GM12878 (cell line): ENCODE measurements around the gene MAGI2. TPM values are rescaled to one million over a fixed set of nuclear protein-coding genes. Genes with fewer than 3 reads are reported as not detected.

Experiments
- ATAC-seq: fragments of 200-7000 bp; cut with Tn5 transposase; 3 replicates; pipeline ENCODE4 v1.9.1; 2020; ENCODE audit warnings: mild to moderate bottlenecking, moderate library complexity
- BruUV-seq: library from RNA; stranded (reverse); fragments of 400-500 nt; replicated peaks from 2 replicates; lab custom pipeline; 2021; lab: Mats Ljungman, UMichigan
- CTCF ChIA-PET: fragments of 300-600 bp; sonication (Branson Sonifier 250); formaldehyde crosslinking; extraction: SDS; loops from one replicate; lab custom pipeline; 2021; ENCODE audit warnings: inconsistent platforms; lab: Yijun Ruan, JAX
- POLR2A ChIA-PET: fragments of 350-600 bp; formaldehyde crosslinking; extraction: SDS; loops from one replicate; lab custom pipeline; 2021; ENCODE audit warnings: inconsistent platforms; lab: Charles Lee
- RAD21 ChIA-PET: fragments of 300-600 bp; sonication (Branson Sonifier 250); formaldehyde crosslinking; loops from one replicate; lab custom pipeline; 2023; ENCODE audit warnings: antibody characterized with exemption; ENCODE audit not compliant: unreplicated experiment; lab: Charles Lee
- SMC1A ChIA-PET: fragments of 300-600 bp; sonication (Branson Sonifier 250); formaldehyde crosslinking; loops from one replicate; lab custom pipeline; 2023; ENCODE audit not compliant: unreplicated experiment, uncharacterized antibody; lab: Charles Lee
- DNase-seq: peaks from one replicate; pipeline ENCODE4 v3.0.0-alpha.2; 2011; ENCODE audit warnings: low read depth, low spot score
- FAIRE-seq: peaks from 3 replicates; lab custom pipeline; 2011; peaks lifted over from hg19 to GRCh38; lab: Jason Lieb, UNC
- H2AFZ ChIP-seq: 2 replicates; pipeline ENCODE4 v1.6.0; 2011; ENCODE audit warnings: low read depth, low read length, control low read depth; ENCODE audit not compliant: control insufficient read depth
- H3K27ac ChIP-seq: 2 replicates; pipeline ENCODE4 v1.5.1; 2011; ENCODE audit warnings: control low read depth; ENCODE audit not compliant: control insufficient read depth, insufficient read depth
- H3K27me3 ChIP-seq, 2 experiments: replicated peaks in 1 of 2; 2 replicates each; pipeline versions ENCODE4 v1.6.0 to v1.6.1; 2011; ENCODE audit warnings: low read length in 1 of 2; ENCODE audit not compliant: control insufficient read depth in 2 of 2, insufficient read depth in 2 of 2
- H3K36me3 ChIP-seq, 2 experiments: 2 replicates each; pipeline ENCODE4 v1.5.1; 2011; ENCODE audit warnings: low read length in 1 of 2; ENCODE audit not compliant: control insufficient read depth in 2 of 2, insufficient read depth in 2 of 2
- H3K4me1 ChIP-seq: 2 replicates; pipeline ENCODE4 v1.6.1; 2011; ENCODE audit warnings: mild to moderate bottlenecking, low read length, moderate library complexity, mixed read lengths; ENCODE audit not compliant: control insufficient read depth, insufficient read depth
- H3K4me2 ChIP-seq: 2 replicates; pipeline ENCODE4 v1.6.0; 2011; ENCODE audit warnings: control low read depth; ENCODE audit not compliant: control insufficient read depth, insufficient read depth
- H3K4me3 ChIP-seq: fragments of 200-600 bp; sonication (generic); 2 replicates; pipeline ENCODE4 v1.5.1; 2016
- H3K79me2 ChIP-seq: 2 replicates; pipeline ENCODE4 v1.6.0; 2011; ENCODE audit warnings: low read length; ENCODE audit not compliant: control insufficient read depth, insufficient read depth
- H3K9ac ChIP-seq: 2 replicates; pipeline ENCODE4 v1.8.0; 2011; ENCODE audit warnings: low read length, control low read depth, mixed read lengths; ENCODE audit not compliant: control insufficient read depth, insufficient read depth
- H3K9me3 ChIP-seq: replicated peaks from 3 replicates; pipeline ENCODE4 v1.5.1; 2011; ENCODE audit warnings: mild to moderate bottlenecking, low read length; ENCODE audit not compliant: control insufficient read depth, insufficient read depth
- H4K20me1 ChIP-seq: 2 replicates; pipeline ENCODE4 v1.6.0; 2011; ENCODE audit not compliant: control insufficient read depth, insufficient read depth
- CREM ChIP-seq: IDR thresholded peaks from 2 replicates; pipeline ENCODE4 v1.6.1; 2014; ENCODE audit warnings: antibody characterized with exemption, low read depth
- EZH2 ChIP-seq: IDR thresholded peaks from 2 replicates; pipeline ENCODE4 v1.6.1; 2012; ENCODE audit warnings: low read depth, mild to moderate bottlenecking, control low read depth, inconsistent platforms, low read length, borderline replicate concordance; ENCODE audit not compliant: control insufficient read depth
- NRF1 ChIP-seq: conservative IDR thresholded peaks from 2 replicates; pipeline ENCODE4 v1.6.1; 2011; ENCODE audit warnings: mild to moderate bottlenecking, low read depth, low read length, improper control_type of control experiment
- POU2F2 ChIP-seq: IDR thresholded peaks from 3 replicates; pipeline ENCODE4 v1.6.1; 2011; ENCODE audit warnings: low read depth, mild to moderate bottlenecking, low read length, borderline replicate concordance
- SMAD1 ChIP-seq: fragments of 450-650 bp; IDR thresholded peaks from 2 replicates; pipeline ENCODE4 v1.6.1; 2018; ENCODE audit warnings: mild to moderate bottlenecking, low read depth; ENCODE audit not compliant: partially characterized antibody
- WGBS: methylation state at CpG from one replicate; pipeline ENCODE4 v1.1.6; 2016; ENCODE audit warnings: low lambda C conversion rate; ENCODE audit not compliant: insufficient replicate concordance, insufficient coverage; ENCODE audit errors: missing lambda C conversion rate; 5-methylcytosine and 5-hydroxymethylcytosine counted together
- in situ Hi-C: fragments of 300-500 bp; cut with MboI; formaldehyde crosslinking; loops from 9 replicates; pipeline ENCODE4 v1.14.3; 2018; ENCODE audit warnings: mixed read lengths
- intact Hi-C: fragments of 100-400 bp; cut with micrococcal nuclease; formaldehyde crosslinking; loops from one replicate; pipeline ENCODE4 v1.14.2; 2022; ENCODE audit not compliant: unreplicated experiment
- polyA plus RNA-seq, 11 experiments: library from polyadenylated mRNA; depleted of rRNA in 4 of 11; unstranded in 6 of 11; stranded (reverse) in 5 of 11; fragments of >200 nt; fragmentation: Nextera tagmentation in 4 of 11; fragmentation: Illumina TruSeq in 1 of 11; extraction: Ambion mirVana in 4 of 11; extraction: Trizol in 1 of 11; gene quantifications; 1 replicate in 1 of 11; 2 replicates in 10 of 11; pipeline versions ENCODE4 v1.2.1 to v1.2.3, GENCODE V29; 2011 to 2016; ENCODE audit warnings: inconsistent platforms in 2 of 11, missing spikeins in 2 of 11, low read depth in 1 of 11
- total RNA-seq, 4 experiments: library from RNA; depleted of rRNA in 3 of 4; stranded (reverse); fragments of >200 nt in 3 of 4; fragmentation: Illumina TruSeq in 1 of 4; extraction: Trizol in 1 of 4; gene quantifications; 2 replicates each; pipeline versions ENCODE4 v1.2.1 to v1.2.3, GENCODE V29; 2013 to 2021

The MAGI2 gene
- total and polyA plus RNA-seq, 10 of the 15 experiments (the other 5 are each of a cell fraction or from before 2014, with no cell fraction given), result 0.01 to 0.31 (median 0.05) TPM; not detected in 2

- no peak for TF ChIP-seq CREM
These were observed 1319.2 kb downstream of the MAGI2 start (continued) for GRCh38 chr7:78134256-78134655.

DNA sequence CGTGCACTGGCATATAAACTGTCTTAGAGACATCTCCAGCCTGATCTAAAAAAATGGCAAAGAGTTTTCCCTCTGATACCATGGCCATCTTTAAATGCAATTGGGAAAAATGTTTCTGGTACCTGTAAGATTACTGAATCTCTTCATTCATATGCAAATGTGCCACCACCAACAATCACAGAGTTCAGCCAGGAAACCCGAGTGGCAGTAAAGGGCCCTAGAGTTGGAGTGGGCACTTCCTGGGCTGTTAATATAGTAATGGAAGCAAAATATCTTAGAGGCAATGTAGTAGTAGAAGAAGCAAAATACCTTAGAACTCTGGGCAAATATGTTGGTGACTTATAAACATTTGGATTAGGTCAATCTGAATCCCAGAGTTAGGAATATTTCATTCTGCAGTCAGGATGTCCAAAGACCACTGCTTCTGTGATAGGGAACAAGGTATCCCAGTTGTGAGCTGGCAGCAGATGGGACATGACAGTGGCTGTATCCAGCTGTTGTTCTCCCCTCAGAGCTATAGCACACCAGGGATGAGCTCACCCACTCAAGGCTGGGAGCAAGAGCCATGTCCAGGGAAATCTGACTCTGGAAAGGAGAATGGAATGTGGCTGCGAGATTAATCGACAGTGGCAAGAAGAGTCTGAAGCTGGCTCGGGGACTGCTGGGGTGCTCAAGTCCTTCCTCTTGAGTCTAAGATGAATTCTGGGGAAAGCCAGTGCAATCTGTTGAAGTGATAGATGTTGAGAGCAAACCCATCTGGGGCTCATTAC is 1322.8 kb downstream of the MAGI2 start:
- Histone ChIP-seq H3K36me3 (no peaks in the 10 kb centered on the region), H3K27ac (no peak overlapping the region), H3K9ac (no peak overlapping the region), H3K79me2 (no peaks in the 10 kb centered on the region), H4K20me1 (no peaks in the 10 kb centered on the region), H2AFZ (no peak overlapping the region), H3K4me3 (no peak overlapping the region), H3K4me1 (no peaks in the 10 kb centered on the region), H3K9me3 (no peaks in the 10 kb centered on the region), H3K4me2 (no peak overlapping the region), H3K27me3 (no peaks in the 10 kb centered on the region; a peak in 1 of 4 replicates)
- ATAC-seq (no peak), DNase-seq (no peak), FAIRE-seq (no peak)
- in situ Hi-C loops (no loop called here), intact Hi-C loops (no loop called here)
- ChIA-PET RAD21 (no interaction called here), SMC1A (no interaction called here), CTCF (no interaction called here), POLR2A (no interaction called here)
- WGBS, result 1% methylated on average over 5 of the region's 5 CpGs
- no peak for TF ChIP-seq EZH2
- TF ChIP-seq POU2F2, result no peak
- TF ChIP-seq NRF1, result no peak
- no peak for TF ChIP-seq SMAD1
- TF ChIP-seq, all 136 proteins: peak for 0
- BruUV-seq, result no TSS peak
